Measurements from ENCODE around the gene TECR.

GRCh38 chr19:14530506-14530905 lies 1.1 kb downstream of the TECR start:
- TF ChIP-seq POLR2A (IDR thresholded peaks at IDR 0.05; ENCODE audit: extremely low read depth, insufficient read length) (no peak), MYC (IDR thresholded peaks at IDR 0.05; ENCODE audit: low read depth, low read length) (no peak)
